Testis (tissue), 5 donors: Measurements from ENCODE around the gene NPIPB2. TPM values are rescaled to one million over a fixed set of nuclear protein-coding genes. Genes with fewer than 3 reads are reported as not detected.
"Not testable (repeated sequence)": the region's sequence is repeated elsewhere in the genome, so short reads cannot be mapped to it uniquely, and the experiment has no call there.

Source experiments
- DNase-seq: peaks from one replicate; pipeline ENCODE4 v3.0.0-alpha.2; 2019
- H3K27ac ChIP-seq, 2 donors: fragments of 200-600 bp; sonication (generic); one replicate each; pipeline ENCODE4 v1.5.1; 2019
- H3K27me3 ChIP-seq: fragments of 200-600 bp; sonication (generic); one replicate; pipeline ENCODE4 v1.5.1; 2019
- H3K36me3 ChIP-seq: fragments of 200-600 bp; sonication (generic); one replicate; pipeline ENCODE4 v1.5.1; 2017; ENCODE audit warnings: low read depth; ENCODE audit errors: missing control alignments
- H3K4me1 ChIP-seq: fragments of 200-600 bp; sonication (generic); one replicate; pipeline ENCODE4 v1.5.1; 2019
- H3K4me3 ChIP-seq, 2 donors: fragments of 200-600 bp; sonication (generic); one replicate each; pipeline ENCODE4 v1.5.1; 2017 to 2019
- H3K9me3 ChIP-seq: fragments of 200-600 bp; sonication (generic); one replicate; pipeline ENCODE4 v1.5.1; 2017
- POLR2A ChIP-seq: fragments of 450-650 bp; IDR thresholded peaks from one replicate; pipeline ENCODE4 v1.6.1; 2017; ENCODE audit warnings: antibody characterized with exemption, mild to moderate bottlenecking, moderate library complexity
- WGBS, 2 donors: methylation state at CpG; one replicate each; pipeline ENCODE4 v1.1.5; 2018; 5-methylcytosine and 5-hydroxymethylcytosine counted together
- intact Hi-C: fragments of 100-400 bp; cut with DNase I; formaldehyde crosslinking; loops from one replicate; pipeline ENCODE4 v1.15.1; 2023; ENCODE audit warnings: low total_unique reads
- long read RNA-seq, 2 donors: transcript quantifications; one replicate each; lab custom pipeline, GENCODE V29; 2026
- polyA plus RNA-seq: library from polyadenylated mRNA; stranded (reverse); fragments of 350-450 nt; fragmentation: Illumina TruSeq; extraction: RNeasy Lipid Tissue Mini Kit (QIAGEN cat#74804); gene quantifications from one replicate; pipeline ENCODE4 v1.2.3, GENCODE V29; 2014; ENCODE audit warnings: low read depth, low replicate concordance; ENCODE audit not compliant: insufficient read depth
- total RNA-seq, 2 donors: library from RNA; depleted of rRNA; stranded (reverse); fragments of >200 nt; gene quantifications; one replicate each; pipeline ENCODE4 v1.2.3, GENCODE V29; 2016
- TF ChIP-seq, protein P1 (sequence below), 3 experiments: fragments of 450-650 bp in 2 of 3; fragments of 200-600 bp in 1 of 3; sonication (generic) in 1 of 3; IDR thresholded peaks; one replicate each; pipeline ENCODE4 v1.5.1; 2016 to 2019; ENCODE audit warnings: antibody characterized with exemption in 3 of 3, mild to moderate bottlenecking in 2 of 3, moderate library complexity in 1 of 3

Gene NPIPB2
- total RNA-seq, result 10 to 100 TPM; 23.9 to 28.7 TPM
- polyA plus RNA-seq, result 30.6 TPM
- long read RNA-seq, donor 1, result 0 reads
- long read RNA-seq, donor 2, result 0 reads

DNA sequence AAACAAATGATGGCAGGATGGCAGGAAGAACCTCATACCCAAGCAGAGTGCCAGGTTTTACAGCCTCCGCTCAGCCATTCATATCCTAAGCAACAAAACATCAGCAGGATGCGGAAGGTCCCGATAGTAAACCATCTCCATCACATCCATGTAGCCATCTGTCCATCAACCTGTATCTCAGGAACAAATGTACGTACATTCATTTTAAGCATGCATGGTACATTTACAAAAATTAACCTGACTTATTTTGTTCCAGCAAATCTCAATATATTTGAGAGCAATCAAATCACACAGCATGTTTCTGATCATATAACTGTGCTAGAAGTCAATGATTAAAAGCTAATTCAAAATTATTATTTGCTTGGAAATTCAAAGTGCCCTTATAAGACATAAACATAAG, at the start of gene NPIPB2:
TSS of gene NPIPB2 (minus strand) at position 101 of the 400 bp plus-strand sequence. CDS start at position 101, 0 bp downstream.
- DNase-seq, H3K4me1 ChIP-seq, H3K27me3 ChIP-seq, H3K4me3 ChIP-seq, H3K27ac ChIP-seq, H3K9me3 ChIP-seq, H3K36me3 ChIP-seq, intact Hi-C loops: not testable (repeated sequence)
- 91% methylated on average over 4 of the region's 4 CpGs; no CpG with 5 or more reads in 1 of the 2 donors for WGBS, 2 donors

DNA sequence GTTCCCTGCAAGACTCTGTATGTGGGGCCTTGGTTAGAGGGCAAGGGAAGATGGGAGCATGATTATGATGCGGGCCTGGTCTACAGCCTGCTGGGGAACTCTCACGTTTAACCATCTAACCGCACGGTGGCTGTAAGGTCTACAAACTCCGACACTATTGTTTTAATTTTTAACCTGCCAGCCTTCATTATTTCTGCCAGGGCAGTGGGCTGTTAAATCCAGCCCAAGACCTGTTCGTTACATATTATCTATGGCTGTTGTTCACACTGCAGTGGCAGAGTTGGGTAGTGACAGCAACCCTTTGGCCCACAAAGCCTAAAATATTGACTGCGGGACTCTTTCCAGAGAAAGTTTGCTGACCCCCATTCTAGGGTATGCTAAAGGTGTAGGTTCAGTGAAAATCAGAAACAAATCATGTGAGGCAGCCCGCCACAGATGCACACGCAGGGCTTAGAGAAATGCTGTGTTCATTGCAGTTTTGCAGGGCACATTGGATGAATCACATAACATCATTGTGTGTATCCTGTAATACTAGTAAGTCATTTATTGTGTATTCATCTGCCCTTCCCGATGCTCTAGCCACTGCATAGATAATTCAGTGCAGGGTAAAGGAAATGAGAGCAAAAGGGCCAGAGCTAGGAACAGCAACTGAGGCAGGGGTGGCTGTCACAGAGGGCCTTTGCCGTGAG, 49.0 kb upstream of the NPIPB2 start:
- no peaks in the 10 kb centered on the region for H3K4me1 ChIP-seq
- no peak overlapping the region for H3K4me3 ChIP-seq
- TF ChIP-seq, protein P1, sequence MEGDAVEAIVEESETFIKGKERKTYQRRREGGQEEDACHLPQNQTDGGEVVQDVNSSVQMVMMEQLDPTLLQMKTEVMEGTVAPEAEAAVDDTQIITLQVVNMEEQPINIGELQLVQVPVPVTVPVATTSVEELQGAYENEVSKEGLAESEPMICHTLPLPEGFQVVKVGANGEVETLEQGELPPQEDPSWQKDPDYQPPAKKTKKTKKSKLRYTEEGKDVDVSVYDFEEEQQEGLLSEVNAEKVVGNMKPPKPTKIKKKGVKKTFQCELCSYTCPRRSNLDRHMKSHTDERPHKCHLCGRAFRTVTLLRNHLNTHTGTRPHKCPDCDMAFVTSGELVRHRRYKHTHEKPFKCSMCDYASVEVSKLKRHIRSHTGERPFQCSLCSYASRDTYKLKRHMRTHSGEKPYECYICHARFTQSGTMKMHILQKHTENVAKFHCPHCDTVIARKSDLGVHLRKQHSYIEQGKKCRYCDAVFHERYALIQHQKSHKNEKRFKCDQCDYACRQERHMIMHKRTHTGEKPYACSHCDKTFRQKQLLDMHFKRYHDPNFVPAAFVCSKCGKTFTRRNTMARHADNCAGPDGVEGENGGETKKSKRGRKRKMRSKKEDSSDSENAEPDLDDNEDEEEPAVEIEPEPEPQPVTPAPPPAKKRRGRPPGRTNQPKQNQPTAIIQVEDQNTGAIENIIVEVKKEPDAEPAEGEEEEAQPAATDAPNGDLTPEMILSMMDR (IDR thresholded peaks at IDR 0.05), result no peak
- no peak for TF ChIP-seq POLR2A
- intact Hi-C loops, result no loop called here
- DNase-seq, result no peak
- no peak overlapping the region for H3K27ac ChIP-seq
- no peaks in the 10 kb centered on the region for H3K36me3 ChIP-seq
- 88 to 93% methylated on average over 11 of the region's 11 CpGs for WGBS, 2 donors
- no peaks in the 10 kb centered on the region for H3K9me3 ChIP-seq
- H3K27me3 ChIP-seq, result no peaks in the 10 kb centered on the region

DNA sequence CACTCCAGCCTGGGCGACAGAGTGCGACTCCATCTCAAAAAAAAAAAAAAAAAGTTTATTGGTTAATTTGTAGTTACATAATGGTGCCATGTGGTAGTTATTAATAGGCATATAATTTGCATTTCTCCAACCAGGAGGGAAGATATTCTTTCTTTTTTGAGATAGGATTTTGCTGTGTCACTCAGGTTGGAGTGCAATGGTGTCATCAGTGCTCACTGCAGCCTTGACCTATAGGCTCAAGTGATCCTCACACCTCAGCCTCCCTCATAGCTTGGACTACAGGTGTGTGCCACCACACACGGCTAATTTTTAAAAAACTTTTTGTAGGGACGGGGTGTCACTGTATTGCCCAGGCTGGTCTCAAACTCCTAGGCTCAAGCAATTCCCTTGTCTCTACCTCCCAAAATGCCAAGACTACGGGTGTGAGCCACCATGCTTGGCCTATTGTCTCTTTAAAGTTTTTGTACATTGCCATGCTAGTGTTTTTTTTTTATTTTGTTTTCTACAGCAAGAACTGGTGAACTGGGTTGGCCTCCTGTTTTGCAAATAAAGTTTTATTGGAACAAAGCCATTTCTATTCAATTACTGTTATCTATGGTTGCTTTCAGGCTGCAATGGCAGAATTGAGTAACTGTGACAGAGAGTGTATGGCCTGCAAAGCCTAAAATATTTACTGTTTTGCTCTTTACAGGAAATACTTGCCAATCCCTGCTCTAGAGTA, 46.6 kb upstream of the NPIPB2 start:
- no peak for TF ChIP-seq POLR2A
- TF ChIP-seq, protein P1 (IDR thresholded peaks at IDR 0.05), result no peak
- Histone ChIP-seq H3K9me3 (no peaks in the 10 kb centered on the region), H3K4me3 (no peak overlapping the region), H3K4me1 (no peaks in the 10 kb centered on the region), H3K27ac (no peak overlapping the region), H3K36me3 (no peaks in the 10 kb centered on the region), H3K27me3 (no peaks in the 10 kb centered on the region)
- intact Hi-C loops, result no loop called here
- WGBS, 2 donors, result 73 to 89% methylated on average over 5 of the region's 5 CpGs
- DNase-seq, result no peak

DNA sequence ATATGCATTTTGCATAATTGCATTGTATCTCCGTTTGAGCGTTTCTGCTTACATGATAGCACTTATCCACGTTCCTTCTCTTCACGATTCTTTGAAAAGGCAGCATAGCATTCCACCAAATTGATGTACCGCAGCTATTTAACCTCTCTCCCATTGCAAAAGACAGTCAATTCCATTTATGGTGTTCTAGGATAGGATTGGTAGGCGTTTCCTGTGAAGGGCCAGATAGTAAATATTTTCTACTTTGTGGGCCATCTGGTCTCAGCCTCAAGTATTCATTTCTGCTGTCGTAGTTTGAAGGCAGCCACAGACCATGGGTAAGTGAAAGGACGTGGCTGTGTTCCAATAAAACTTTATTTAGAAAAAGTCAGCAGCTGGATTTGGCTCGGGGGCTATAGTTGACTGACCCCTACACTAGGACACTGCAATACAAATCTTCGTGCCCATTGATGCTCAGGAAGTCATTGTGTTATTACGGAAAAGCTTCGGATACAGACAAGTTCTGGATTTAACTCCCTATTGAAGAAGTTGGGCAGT, 44.7 kb upstream of the NPIPB2 start:
- no peak for TF ChIP-seq POLR2A
- TF ChIP-seq, protein P1 (IDR thresholded peaks at IDR 0.05), result no peak
- Histone ChIP-seq H3K4me3 (no peak overlapping the region), H3K36me3 (no peaks in the 10 kb centered on the region), H3K27me3 (no peaks in the 10 kb centered on the region), H3K4me1 (no peaks in the 10 kb centered on the region), H3K27ac (no peak overlapping the region), H3K9me3 (no peaks in the 10 kb centered on the region)
- no peak for DNase-seq
- 88 to 93% methylated on average over 12 of the region's 12 CpGs for WGBS, 2 donors
- intact Hi-C loops, result no loop called here

DNA sequence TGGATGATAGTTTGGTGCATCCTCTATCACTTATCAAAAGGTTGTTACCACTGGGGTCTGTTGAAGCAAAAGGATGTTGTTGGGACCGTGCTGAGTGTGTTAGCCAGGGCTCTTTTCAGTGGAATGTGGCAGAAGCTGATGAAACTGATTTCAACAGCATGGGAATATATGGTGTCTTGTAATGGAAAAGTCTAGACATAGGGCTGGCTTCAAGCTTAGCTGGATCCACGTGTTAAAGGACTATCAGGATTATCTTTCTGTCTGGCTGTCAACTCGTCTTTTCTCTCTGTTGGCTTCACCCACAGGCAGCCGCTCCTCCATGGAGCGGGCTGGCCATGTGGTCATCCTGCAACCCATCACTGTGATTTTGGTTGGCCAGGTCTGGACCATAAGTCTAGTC, 43.4 kb upstream of the NPIPB2 start:
- WGBS, 2 donors, result 64 to 73% methylated on average over 5 of the region's 5 CpGs
- TF ChIP-seq, protein P1 (IDR thresholded peaks at IDR 0.05), result no peak
- no peak for TF ChIP-seq POLR2A
- intact Hi-C loops, result no loop called here
- Histone ChIP-seq H3K4me1 (no peaks in the 10 kb centered on the region), H3K27ac (no peak overlapping the region), H3K27me3 (no peaks in the 10 kb centered on the region), H3K36me3 (no peaks in the 10 kb centered on the region), H3K9me3 (no peaks in the 10 kb centered on the region), H3K4me3 (no peak overlapping the region)
- no peak for DNase-seq
